GM12878 (cell line): ENCODE data around the gene RNF31. TPM values are rescaled to one million over a fixed set of nuclear protein-coding genes. Genes with fewer than 3 reads are reported as not detected.

Source experiments
- BACH1 ChIP-seq: fragments of 450-650 bp; IDR thresholded peaks from 2 replicates; pipeline ENCODE4 v1.6.1; 2017; ENCODE audit warnings: mild to moderate bottlenecking, borderline replicate concordance
- EGR1 ChIP-seq, 2 experiments: IDR thresholded peaks; 1 replicate in 1 of 2; 2 replicates in 1 of 2; pipeline ENCODE4 v1.6.1; 2011 to 2012; ENCODE audit warnings: low read depth in 2 of 2, low read length in 2 of 2, borderline replicate concordance in 1 of 2, mild to moderate bottlenecking in 1 of 2, moderate library complexity in 1 of 2
- EP300 ChIP-seq, 2 experiments: fragments of 150-350 bp in 1 of 2; IDR thresholded peaks; 2 replicates each; pipeline ENCODE4 v1.6.1; 2011 to 2012; ENCODE audit warnings: low read depth in 2 of 2, low read length in 2 of 2, borderline replicate concordance in 1 of 2, improper control_type of control experiment in 1 of 2, inconsistent platforms in 1 of 2; ENCODE audit not compliant: control insufficient read depth in 1 of 2
- FOXM1 ChIP-seq: IDR thresholded peaks from 2 replicates; pipeline ENCODE4 v1.6.1; 2012; ENCODE audit warnings: low read depth, mild to moderate bottlenecking, inconsistent platforms, low read length, moderate library complexity
- GATAD2B ChIP-seq: fragments of 450-650 bp; conservative IDR thresholded peaks from 2 replicates; pipeline ENCODE4 v1.6.1; 2017; ENCODE audit warnings: low read depth, mild to moderate bottlenecking, moderate library complexity
- HDGF ChIP-seq: fragments of 450-650 bp; IDR thresholded peaks from 2 replicates; pipeline ENCODE4 v1.6.1; 2016; ENCODE audit warnings: antibody characterized with exemption
- MTA2 ChIP-seq: fragments of 450-650 bp; IDR thresholded peaks from 2 replicates; pipeline ENCODE4 v1.6.1; 2016; ENCODE audit warnings: low read depth, mild to moderate bottlenecking, moderate library complexity
- NBN ChIP-seq: fragments of 450-650 bp; IDR thresholded peaks from 2 replicates; pipeline ENCODE4 v1.6.1; 2016
- NFIC ChIP-seq: IDR thresholded peaks from 2 replicates; pipeline ENCODE4 v1.6.1; 2012; ENCODE audit warnings: low read depth, mild to moderate bottlenecking, inconsistent platforms, low read length, moderate library complexity
- NFXL1 ChIP-seq: fragments of 450-650 bp; IDR thresholded peaks from 2 replicates; pipeline ENCODE4 v1.6.1; 2017; ENCODE audit warnings: antibody characterized with exemption, mild to moderate bottlenecking, borderline replicate concordance
- POLR2AphosphoS2 ChIP-seq: IDR thresholded peaks from 2 replicates; pipeline ENCODE4 v1.6.1; 2011; ENCODE audit warnings: low read depth, mild to moderate bottlenecking, low read length, improper control_type of control experiment, moderate library complexity
- PRDM15 ChIP-seq: fragments of 450-650 bp; formaldehyde crosslinking; IDR thresholded peaks from 2 replicates; pipeline ENCODE4 v1.4.0; 2020; ENCODE audit warnings: mild to moderate bottlenecking, moderate library complexity
- RCOR1 ChIP-seq: conservative IDR thresholded peaks from 2 replicates; pipeline ENCODE4 v1.6.1; 2012; ENCODE audit warnings: low read depth, low read length, improper control_type of control experiment
- REST ChIP-seq: IDR thresholded peaks from 2 replicates; pipeline ENCODE4 v1.6.1; 2012; ENCODE audit warnings: mild to moderate bottlenecking, low read depth, low read length
- SPI1 ChIP-seq: IDR thresholded peaks from 2 replicates; pipeline ENCODE4 v1.6.1; 2011; ENCODE audit warnings: low read depth, mild to moderate bottlenecking, low read length, moderate library complexity, borderline replicate concordance; ENCODE audit not compliant: insufficient read depth
- STAT1 ChIP-seq: fragments of 450-650 bp; conservative IDR thresholded peaks from 2 replicates; pipeline ENCODE4 v1.6.1; 2014; ENCODE audit warnings: antibody characterized with exemption, mild to moderate bottlenecking
- TAF1 ChIP-seq: IDR thresholded peaks from 2 replicates; pipeline ENCODE4 v1.6.1; 2011; ENCODE audit warnings: mild to moderate bottlenecking, low read depth, low read length, borderline replicate concordance
- TBL1XR1 ChIP-seq: IDR thresholded peaks from 2 replicates; pipeline ENCODE4 v1.6.1; 2012; ENCODE audit warnings: low read depth, low read length, improper control_type of control experiment
- TCF12 ChIP-seq: IDR thresholded peaks from 2 replicates; pipeline ENCODE4 v1.6.1; 2011; ENCODE audit warnings: low read depth, mild to moderate bottlenecking, low read length
- YY1 ChIP-seq: IDR thresholded peaks from 2 replicates; pipeline ENCODE4 v1.6.1; 2011; ENCODE audit warnings: low read depth, mild to moderate bottlenecking, low read length
- ZBED1 ChIP-seq: IDR thresholded peaks from 2 replicates; pipeline ENCODE4 v1.6.1; 2016; ENCODE audit warnings: borderline replicate concordance
- ZNF24 ChIP-seq: fragments of 450-650 bp; IDR thresholded peaks from 2 replicates; pipeline ENCODE4 v1.6.1; 2017; ENCODE audit warnings: antibody characterized with exemption, mild to moderate bottlenecking
- ZNF274 ChIP-seq: IDR thresholded peaks from one replicate; pipeline ENCODE4 v1.8.0; 2011; ENCODE audit not compliant: insufficient read length, insufficient read depth
- polyA plus RNA-seq, 11 experiments: library from polyadenylated mRNA; depleted of rRNA in 4 of 11; unstranded in 6 of 11; stranded (reverse) in 5 of 11; fragments of >200 nt; fragmentation: Nextera tagmentation in 4 of 11; fragmentation: Illumina TruSeq in 1 of 11; extraction: Ambion mirVana in 4 of 11; extraction: Trizol in 1 of 11; gene quantifications; 1 replicate in 1 of 11; 2 replicates in 10 of 11; pipeline versions ENCODE4 v1.2.1 to v1.2.3, GENCODE V29; 2011 to 2016; ENCODE audit warnings: inconsistent platforms in 2 of 11, missing spikeins in 2 of 11, low read depth in 1 of 11
- total RNA-seq, 4 experiments: library from RNA; depleted of rRNA in 3 of 4; stranded (reverse); fragments of >200 nt in 3 of 4; fragmentation: Illumina TruSeq in 1 of 4; extraction: Trizol in 1 of 4; gene quantifications; 2 replicates each; pipeline versions ENCODE4 v1.2.1 to v1.2.3, GENCODE V29; 2013 to 2021

The RNF31 gene
- total and polyA plus RNA-seq, 10 of the 15 experiments (the other 5 are each of a cell fraction or from before 2014, with no cell fraction given) = 8.5 to 92.7 (median 52.0) TPM

- TF ChIP-seq EP300 (IDR thresholded peaks at IDR 0.05; ENCODE audit: borderline replicate concordance in 1 of 2, control insufficient read depth in 1 of 2, low read depth in 2 of 2, low read length in 2 of 2) = peak in 1 of 2 experiments; percentile 52; a peak in 1 of 4 replicates
- peak; percentile 97 for TF ChIP-seq POLR2AphosphoS2
- TF ChIP-seq FOXM1 = peak; percentile 72; the same call in 1 of the 2 replicates
- TF ChIP-seq RCOR1 = no peak
- peak; percentile 93 for TF ChIP-seq SPI1
- peak; percentile 76; the same call in 1 of the 2 replicates for TF ChIP-seq BACH1
- TF ChIP-seq YY1 = peak; percentile 38
- peak; percentile 92 for TF ChIP-seq NBN
- TF ChIP-seq NFXL1 = no peak
- TF ChIP-seq REST = peak; percentile 56; the same call in 1 of the 2 replicates
- no peak for TF ChIP-seq ZNF274
- TF ChIP-seq STAT1 = peak; percentile 100
- peak; percentile 67 for TF ChIP-seq NFIC
- TF ChIP-seq PRDM15 = peak; percentile 55; the same call in 1 of the 2 replicates
- peak; percentile 79; the same call in 1 of the 2 replicates for TF ChIP-seq HDGF
- TF ChIP-seq GATAD2B = 0 out of 2 replicates have a peak, but pooled peaks have one; percentile 41
- TF ChIP-seq ZNF24 = no peak
- peak; percentile 94 for TF ChIP-seq TAF1
- TF ChIP-seq ZBED1 = peak; percentile 88
- peak; percentile 69; the same call in 1 of the 2 replicates for TF ChIP-seq TBL1XR1
- TF ChIP-seq EGR1 (IDR thresholded peaks at IDR 0.05; ENCODE audit: borderline replicate concordance in 1 of 2, low read depth in 2 of 2, low read length in 2 of 2) = peak in 1 of 2 experiments; percentile 47; a peak in 1 of 3 replicates
- TF ChIP-seq MTA2 = 0 out of 2 replicates have a peak, but pooled peaks have one; percentile 12
- TF ChIP-seq TCF12 = peak; percentile 63; the same call in 1 of the 2 replicates
These were observed 13.8 kb downstream of the RNF31 start, which contains the start of gene IRF9 (continued) for GRCh38 chr14:24160850-24161804.
